Daoy (cell line): ENCODE measurements around the gene PUS3. TPM values are rescaled to one million over a fixed set of nuclear protein-coding genes. Genes with fewer than 3 reads are reported as not detected.

Experiments used
- DNase-seq: peaks from one replicate; pipeline ENCODE4 v3.0.0-alpha.2; 2015; ENCODE audit warnings: low read depth
- total RNA-seq: library from RNA; depleted of rRNA; stranded (reverse); fragments of >200 nt; shearing (Covaris generic); gene quantifications from 2 replicates; pipeline ENCODE4 v1.2.3, GENCODE V29; 2014; rRNA removed

Gene PUS3, protein sequence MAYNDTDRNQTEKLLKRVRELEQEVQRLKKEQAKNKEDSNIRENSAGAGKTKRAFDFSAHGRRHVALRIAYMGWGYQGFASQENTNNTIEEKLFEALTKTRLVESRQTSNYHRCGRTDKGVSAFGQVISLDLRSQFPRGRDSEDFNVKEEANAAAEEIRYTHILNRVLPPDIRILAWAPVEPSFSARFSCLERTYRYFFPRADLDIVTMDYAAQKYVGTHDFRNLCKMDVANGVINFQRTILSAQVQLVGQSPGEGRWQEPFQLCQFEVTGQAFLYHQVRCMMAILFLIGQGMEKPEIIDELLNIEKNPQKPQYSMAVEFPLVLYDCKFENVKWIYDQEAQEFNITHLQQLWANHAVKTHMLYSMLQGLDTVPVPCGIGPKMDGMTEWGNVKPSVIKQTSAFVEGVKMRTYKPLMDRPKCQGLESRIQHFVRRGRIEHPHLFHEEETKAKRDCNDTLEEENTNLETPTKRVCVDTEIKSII
- total RNA-seq, result 20.2 and 24.0 TPM in 2 replicates

DNA sequence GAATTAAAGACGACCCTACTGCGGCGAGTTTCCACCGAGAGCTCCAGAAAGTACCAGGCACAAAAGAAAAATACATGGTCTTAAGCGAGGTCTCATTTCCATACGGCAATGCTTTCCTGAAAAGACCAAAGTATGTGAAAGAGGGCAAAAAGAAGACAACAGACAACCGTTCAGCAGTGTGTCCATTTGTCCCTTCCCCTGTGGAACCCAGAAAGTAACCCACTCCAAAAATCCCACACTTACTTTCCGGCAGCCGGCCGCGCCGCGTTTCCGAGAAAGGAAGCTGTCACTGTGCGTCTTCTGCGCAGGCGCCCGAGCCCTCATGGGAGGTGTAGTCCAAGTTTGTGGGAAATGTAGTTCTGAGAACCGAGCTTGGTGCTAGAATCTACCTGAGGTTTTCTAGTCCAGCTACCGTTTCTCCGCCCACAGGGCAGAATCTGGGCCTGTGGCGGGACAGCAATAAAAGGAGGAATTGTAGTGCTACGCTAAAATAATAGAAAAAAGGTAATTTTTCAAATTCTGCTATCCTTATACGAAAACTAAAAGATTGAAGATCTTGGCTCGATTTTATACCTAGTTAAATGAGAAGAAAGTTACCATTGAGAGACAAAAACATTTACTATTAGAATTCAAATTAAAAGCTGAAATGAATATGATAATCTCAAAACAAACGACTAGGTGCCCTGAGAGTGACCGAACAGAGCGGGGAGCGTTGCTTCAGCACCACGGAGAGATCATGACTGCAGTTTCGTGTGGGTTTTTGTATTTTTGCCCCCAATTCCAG is at the start of gene PUS3:
Gene PUS3 (minus strand): TSS at position 280 of the 784 bp plus-strand sequence. CDS start 6,922 bp downstream, outside the sequence.
- DNase-seq, result peak; percentile 89

DNA sequence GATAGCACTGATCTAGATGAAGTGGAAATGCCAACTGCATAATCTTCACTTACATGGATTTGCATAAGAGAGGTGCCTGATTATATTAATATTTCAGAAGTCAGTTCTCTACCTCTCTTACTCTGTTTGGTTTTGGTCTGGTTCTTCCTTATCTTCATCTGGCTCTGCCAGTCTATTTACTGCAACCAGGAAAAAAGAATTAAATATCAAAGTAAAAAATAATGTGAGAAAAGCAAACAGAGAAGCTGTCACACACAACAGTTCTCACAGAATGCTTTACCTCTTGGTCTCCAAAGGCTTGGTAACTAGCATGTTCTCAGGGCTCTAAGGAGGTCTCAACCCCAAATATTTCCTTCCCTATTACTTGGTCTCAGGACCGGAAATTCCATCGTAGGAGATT is 49.6 kb upstream of the PUS3 start:
- no peak for DNase-seq

DNA sequence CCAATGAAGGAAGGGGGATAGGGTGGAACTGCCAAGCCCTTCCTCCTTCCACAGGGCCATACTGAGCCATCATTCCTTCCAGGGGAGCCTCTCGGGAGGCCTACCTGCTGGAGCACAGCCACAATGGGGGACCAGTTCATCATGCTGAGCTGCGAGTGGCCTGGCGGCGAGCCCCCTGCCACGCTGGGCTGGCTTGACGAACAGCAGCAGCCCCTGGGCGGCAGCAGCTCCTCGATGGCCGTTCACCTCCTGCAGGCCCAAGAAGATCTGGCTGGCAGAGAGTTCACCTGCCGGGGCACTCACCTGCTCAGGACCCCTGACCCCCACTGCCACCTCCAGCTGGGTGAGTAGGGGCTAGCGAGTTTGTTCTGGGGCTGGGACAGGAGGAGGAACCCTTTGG is 48.7 kb upstream of the PUS3 start:
- no peak for DNase-seq

DNA sequence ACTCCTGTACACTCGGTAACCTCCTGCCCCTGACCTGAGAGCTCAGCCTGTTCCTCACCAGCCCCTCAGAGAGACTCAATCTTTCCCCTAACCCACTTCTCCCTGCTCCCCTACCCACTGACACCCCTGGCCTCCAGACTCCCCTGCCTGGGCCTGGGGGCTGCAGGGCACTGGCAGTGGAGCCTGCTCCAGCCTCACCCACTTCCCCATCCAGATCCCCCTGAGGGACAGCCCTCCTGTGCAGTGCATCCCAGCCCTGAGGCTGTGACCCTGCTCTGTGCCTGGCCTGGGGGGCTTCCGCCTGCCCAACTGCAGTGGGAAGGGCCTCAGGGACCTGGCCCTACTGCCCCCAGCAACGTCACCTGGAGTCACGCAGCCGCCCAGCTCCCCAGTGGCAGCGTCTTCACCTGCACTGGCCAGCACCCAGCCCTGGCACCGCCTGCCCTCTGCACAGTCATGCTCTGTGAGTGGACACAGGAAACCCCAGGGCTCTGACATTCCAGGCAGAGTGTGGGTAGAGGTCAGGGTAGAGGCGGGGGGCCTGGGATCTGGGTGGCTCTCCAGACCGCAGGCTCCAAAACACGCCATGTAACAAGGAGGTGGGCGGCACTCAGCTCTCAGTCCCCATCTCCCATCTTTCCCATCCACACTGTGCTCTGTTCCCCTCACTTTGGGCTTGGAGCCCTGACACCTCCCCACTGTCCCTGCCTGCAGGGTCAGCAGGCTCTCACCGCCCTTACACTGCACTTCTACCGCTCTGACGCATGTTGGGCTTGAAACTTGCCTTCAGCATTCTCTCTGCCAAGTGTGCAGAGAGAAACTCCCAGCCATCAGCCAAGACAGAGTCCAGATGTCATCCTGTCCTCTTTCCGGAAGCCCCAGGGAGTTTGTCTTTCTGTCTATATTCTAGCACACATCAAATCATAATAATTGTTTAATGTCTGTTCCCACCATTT is 48.0 kb upstream of the PUS3 start:
- peak; percentile 14 for DNase-seq

DNA sequence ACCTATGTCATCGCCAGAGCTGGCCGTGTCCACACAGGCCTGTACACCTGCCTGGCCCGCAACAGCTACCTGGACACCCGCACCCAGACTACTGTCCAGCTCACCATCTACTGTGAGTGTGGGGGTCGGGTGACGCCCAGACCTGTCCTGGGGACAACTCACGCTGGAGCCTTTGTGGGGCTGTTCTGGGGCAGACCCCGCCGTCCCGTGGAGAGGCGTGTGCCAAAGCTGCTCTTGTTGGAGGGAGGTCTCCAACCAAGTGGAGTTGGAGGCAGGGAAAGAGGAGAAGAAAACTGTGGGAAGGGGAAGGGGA is 47.1 kb upstream of the PUS3 start:
- DNase-seq, result no peak

DNA sequence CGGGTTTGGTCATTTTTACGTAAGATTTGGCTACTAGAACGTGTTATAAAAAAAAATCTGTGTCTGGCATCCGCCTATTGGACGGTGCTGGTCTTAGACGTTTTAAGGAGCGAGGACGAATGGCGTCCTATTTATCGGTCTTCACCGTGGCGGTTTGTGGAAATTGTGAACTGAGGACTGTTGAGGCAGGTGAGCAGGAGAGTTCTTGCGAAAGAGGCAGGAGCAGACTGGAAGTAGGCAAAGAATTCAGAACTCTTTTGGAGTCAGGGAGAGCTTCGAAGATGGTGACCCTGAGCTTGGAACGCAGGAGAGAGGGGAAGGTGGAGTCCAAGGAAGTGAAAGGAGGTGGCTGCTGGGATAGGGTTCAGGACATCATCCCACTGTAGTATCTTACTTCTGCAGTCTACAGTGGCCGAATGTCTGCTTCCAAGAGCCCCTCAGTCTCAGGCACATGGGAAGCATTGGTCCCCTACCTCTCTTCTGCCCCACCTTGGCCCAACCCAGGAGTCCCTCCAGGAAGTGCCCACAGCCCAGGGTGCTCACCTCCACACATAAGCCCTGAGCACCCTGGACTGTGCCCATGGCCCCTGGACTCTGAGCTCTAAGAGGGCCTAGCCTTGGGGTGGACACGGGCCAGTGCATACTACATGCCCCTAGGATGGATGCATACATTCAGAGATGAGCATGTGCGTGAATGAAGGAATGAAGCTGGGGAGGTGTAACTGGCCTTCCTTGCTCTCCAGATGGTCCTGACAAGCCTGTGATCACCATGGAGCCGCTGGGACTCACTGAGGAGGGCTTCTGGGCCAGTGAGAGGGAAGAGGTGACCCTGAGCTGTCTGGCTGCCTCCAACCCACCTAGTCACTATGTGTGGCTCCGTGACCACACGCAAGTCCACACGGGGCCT is 46.5 kb upstream of the PUS3 start:
- no peak for DNase-seq

DNA sequence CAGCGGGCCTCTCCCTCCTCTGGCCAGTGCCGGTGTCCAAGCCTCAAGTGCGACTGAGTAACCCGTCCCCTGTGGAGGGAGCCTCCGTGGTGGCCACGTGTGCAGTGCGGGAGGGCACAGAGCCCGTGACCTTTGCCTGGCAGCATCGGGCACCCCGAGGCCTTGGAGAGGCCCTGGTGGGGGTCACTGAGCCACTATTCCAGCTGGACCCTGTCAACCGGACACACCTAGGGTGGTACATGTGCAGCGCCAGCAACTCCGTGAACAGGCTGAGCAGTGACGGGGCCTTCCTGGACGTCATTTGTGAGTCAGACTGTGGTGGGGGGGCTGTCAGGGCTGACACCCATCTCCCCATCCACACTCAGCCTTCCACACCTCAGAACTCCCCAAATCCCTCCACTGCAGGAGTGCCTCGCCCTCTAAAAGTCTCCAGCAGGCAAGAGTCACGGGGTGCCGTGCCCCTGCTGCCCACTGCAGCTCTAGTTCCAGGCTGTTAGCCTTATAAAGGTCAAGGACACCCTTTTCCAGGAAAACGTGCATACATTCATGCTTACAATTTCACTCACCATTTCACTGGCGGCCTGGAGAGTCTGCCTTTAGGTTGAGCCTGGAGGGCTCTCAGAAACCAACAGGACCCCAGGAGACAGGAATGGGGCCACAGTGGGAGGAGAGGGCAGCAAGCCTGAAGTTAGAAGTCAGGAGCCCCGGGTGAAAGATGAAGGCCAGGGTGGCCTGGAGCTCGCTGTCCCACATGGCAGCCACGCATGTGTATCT is 45.5 kb upstream of the PUS3 start:
- no peak for DNase-seq

DNA sequence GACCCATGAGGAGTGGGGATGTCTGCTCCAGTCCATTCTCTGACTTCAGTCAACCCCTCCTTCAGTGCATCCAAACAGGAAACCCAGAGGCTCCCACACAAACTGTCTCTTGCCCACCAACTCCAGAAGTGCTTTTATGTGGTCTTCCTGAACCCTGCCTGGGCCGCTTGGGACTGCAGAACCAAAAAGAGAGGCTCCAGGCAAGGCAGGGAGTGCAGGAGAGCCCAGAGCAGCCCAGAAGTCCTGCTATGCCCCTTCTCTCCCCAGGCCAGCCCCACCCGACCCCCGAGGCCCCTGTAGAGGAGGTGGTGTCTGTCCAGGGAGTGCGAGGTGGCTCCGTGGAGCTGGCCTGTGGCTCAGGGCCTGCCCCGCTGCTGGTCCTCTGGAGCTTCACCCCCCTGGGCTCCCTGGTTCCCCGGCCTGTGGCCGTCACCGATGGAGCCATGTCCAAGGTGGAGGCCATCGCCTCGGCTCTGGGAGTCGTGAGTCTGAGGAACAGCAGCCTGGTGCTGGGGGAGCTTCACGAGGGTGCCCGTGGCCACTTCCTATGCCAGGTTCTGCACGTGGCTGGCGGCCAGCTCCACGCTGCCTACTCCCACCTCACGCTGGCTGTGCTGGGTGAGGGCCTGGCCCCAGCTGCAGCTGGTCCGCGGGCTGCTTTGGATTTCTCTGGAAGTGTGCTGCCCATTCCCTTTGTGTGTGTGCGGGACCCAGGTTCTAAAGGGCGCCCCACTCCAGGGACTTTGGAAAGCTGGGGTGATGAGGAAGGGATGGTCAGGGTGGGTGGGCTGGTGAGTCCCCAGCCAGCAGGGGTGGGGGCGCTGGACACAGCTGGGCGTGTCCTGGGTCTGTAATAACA is 44.6 kb upstream of the PUS3 start:
- no peak for DNase-seq

DNA sequence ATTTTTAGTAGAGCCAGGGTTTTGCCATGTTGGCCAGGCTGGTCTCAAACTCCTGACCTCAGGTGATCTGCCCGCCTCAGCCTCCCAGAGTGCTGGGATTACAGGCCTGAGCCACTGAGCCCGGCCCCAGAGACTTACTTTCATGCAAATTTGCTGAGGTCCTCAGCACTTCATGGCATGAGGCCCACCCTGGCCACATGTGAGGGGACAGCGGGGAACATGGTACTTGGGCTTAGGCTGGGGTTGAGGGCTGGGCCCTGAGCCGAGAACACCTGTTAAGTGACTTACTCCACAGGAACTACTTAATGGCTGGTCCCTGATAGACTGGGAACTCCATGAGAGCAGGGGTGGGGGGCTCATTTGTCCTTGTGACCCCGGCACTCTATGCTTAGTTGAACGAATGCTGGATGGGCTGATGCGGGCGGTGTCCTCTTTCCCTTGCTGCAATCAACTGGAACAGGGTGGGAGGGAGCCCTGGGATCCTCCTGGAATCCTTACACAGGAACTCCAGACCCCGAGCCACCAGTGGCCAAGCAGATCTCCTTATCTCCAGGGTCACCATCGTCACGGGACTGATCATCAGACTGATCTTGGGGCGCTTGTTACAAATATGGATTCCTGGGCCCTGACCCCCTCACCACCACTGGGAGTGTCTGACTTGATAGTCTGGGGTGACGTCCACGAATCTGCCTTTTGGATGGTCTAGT is 43.9 kb upstream of the PUS3 start:
- DNase-seq, result no peak

DNA sequence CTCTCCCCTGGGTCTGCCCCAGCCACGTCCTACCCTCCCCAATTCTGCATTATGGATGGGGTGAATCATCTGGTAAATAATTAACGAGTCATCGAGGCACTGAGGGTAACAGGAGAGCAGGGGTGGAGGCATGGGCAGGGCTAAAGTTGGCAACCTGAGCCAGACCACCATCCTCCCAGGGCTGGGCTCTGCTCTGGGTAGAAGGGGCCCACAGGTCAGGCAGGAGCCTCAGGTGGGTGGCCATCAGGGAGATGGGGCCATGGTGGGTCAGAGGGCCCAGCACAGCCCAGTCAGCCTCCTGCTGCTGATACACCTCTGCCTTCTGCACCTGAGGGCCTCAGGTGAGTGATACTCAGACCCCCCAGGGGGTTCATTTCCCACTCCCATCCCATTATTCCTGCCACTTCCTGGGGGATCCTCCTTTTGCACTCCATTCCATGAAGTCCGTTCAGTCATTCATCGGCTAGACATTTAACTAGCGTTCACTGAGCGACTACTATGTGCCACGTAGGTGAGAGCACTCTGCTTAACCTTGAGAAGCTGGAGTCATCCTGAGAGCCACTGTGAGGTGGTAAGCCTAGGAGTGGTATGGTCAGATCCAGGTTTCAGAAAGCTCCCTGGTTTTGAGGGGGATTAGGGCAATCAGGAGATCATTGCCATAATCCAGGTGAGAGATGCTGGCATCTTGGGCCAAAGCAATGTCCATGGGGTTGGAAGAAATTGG is 43.0 kb upstream of the PUS3 start, which contains the start of gene VSIG10L2:
Gene VSIG10L2 (plus strand): TSS at position 248 of the 724 bp plus-strand sequence. CDS start 12 bp downstream, at position 260.
- DNase-seq, result no peak

DNA sequence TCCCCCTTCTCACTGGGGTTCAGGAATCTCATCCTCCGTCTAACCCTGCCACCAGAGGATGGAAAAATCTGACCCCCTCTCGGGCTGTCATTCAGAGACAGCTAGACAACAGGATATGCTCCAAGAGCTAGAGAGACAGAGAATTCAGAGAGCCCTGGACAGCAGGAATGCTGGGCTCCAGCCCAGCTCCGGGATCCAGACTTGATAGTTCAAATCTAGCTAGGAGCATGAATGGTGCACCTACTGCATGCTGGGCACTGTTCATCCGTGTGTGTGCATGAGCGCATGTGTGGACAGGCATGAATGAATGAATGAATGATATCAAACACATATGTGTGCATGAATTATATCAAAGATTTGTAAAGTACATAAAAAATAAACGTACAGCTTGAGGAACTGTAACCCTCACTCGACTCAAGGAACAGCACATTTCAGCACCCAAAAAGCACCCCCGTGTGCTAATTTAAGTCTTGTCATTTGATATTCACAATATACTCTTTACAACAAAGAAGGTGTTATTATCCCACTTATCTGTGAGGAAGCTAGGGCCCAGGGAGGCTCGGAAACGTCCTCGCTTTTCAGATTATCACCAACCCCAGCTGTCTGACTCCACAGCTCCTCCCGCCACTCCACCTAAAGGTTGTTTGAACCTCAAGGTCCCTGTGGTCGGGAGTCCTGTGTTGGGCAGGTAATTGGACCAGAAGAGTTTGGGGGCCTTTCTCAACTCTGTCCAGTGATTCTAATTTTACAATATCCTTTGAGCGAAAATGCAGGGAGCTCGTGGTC is 42.2 kb upstream of the PUS3 start:
- no peak for DNase-seq

DNA sequence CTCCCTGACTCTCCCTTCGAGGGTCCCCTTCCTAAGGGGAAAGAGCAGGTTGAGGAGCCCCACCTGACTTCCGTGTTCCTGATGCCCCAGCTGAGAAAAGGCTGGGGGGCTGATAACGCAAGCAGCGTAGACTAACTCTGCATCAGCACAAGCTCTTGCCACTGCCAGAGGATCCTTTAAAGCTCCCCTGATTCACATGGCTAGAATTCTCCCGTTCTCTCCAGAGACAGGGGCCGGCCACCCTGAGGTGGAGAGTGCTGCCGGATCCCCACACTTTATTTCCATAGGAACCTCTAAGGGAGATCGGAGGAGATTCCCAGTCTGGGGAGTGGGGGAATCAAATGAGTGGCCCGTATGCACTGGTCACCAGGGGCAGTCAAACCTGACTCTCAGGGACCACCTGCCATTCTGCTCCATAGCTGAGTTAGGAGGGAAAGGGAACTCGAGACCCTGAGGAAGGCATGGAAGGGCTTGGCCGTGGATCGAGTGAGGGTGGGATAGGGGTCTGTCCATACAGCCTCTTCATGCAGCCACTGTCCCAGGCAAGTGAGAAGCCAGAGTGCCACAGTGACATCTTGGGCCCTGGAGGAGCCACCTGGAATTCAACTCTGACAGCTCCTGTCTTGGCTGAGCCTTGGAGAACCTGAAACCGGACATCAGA is 41.5 kb upstream of the PUS3 start:
- DNase-seq, result no peak

DNA sequence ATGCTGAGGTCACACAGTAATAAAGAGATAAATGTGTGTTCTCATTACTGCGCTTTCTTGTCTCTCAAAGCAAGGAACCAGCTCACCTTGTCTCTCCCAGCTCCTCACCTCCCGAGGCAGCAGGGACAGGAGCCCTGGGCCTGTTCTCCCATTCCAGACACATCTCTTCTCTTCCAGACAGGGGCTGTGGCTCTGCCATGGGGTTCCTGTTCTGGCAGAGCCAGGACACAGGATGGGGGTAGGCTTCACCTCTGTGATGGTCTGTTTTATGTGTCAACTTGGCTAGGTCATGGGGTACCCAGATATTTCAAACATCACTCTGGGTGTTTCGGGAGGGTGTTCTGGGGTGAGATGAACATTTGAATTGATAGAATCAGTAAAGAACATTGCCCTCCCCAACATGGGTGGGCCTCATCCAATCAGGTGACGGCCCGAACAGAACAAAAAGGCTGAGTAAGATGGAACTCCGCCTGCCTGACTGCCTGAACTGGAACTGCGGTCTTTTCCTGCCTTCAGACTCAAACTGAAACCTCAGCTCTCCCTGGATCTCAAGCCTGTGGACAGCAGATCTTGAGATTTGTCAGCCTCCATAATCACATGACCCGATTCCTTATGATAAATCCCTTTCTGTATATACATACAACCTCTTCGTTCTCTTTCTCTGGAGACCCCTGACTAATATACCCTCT is 40.8 kb upstream of the PUS3 start:
- DNase-seq, result no peak

DNA sequence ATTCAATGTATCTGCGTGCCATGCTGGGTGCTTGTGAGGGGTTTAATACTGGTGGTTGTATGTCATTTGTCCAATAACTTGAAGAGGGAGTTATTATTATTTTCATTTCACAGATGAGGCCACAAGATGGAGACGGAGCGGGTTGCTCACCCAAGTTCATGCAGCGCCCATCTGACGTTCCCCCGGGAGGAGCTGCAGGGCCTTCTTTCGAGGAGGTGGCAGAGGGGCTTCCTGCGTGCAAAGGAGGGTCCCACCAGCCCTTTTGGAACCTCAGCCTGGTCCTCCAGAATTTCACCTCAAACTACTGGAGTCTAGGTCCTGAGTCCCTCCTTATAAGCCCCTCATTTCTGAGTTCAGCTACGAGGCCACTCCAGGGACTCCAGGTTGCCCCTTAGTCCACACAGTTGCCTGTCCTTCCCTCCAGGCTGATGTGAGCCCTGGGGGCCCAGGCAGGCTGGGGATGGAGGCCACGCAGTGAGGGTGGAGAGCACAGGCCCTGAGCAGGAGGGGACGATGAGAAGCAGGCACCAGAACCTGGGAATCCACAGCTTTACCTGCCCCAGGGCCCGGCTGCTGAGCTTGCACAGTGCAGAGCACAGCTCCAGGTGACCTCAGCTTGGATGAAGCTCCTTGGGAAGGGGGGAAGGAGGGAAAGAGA is 39.9 kb upstream of the PUS3 start:
- no peak for DNase-seq
